MCF 10A (cell line): ENCODE results near the gene SSBP3. TPM values are rescaled to one million over a fixed set of nuclear protein-coding genes. Genes with fewer than 3 reads are reported as not detected.

Source experiments
- BruUV-seq: library from RNA; stranded (reverse); fragments of 400-500 nt; replicated peaks from 2 replicates; lab custom pipeline; 2021; lab: Mats Ljungman, UMichigan
- CTCF ChIA-PET: fragments of 300-600 bp; sonication (Branson Sonifier 250); formaldehyde crosslinking; extraction: SDS; loops from one replicate; lab custom pipeline; 2021; ENCODE audit warnings: antibody characterized with exemption, inconsistent platforms; lab: Yijun Ruan, JAX
- POLR2A ChIA-PET: fragments of 300-600, 350-650 bp; sonication (Branson Sonifier 250); formaldehyde crosslinking; extraction: SDS; loops from one replicate; lab custom pipeline; 2020; ENCODE audit warnings: antibody characterized with exemption, inconsistent platforms; lab: Yijun Ruan, JAX
- DNase-seq: peaks from one replicate; pipeline ENCODE4 v3.0.0-alpha.2; 2018; ENCODE audit not compliant: unreplicated experiment
- H3K27ac Mint-ChIP-seq: one replicate; pipeline ENCODE4 v1.8.0; 2022; ENCODE audit warnings: mild to moderate bottlenecking, low read depth, mixed read lengths; ENCODE audit not compliant: unreplicated experiment
- H3K27me3 Mint-ChIP-seq: one replicate; pipeline ENCODE4 v1.8.0; 2022; ENCODE audit warnings: mixed read lengths; ENCODE audit not compliant: insufficient read depth, unreplicated experiment
- H3K36me3 Mint-ChIP-seq: one replicate; pipeline ENCODE4 v1.8.0; 2022; ENCODE audit warnings: mild to moderate bottlenecking, moderate library complexity, mixed read lengths; ENCODE audit not compliant: insufficient read depth, unreplicated experiment
- H3K4me1 Mint-ChIP-seq: one replicate; pipeline ENCODE4 v1.8.0; 2022; ENCODE audit warnings: mixed read lengths; ENCODE audit not compliant: insufficient read depth, unreplicated experiment
- H3K4me3 Mint-ChIP-seq: one replicate; pipeline ENCODE4 v1.8.0; 2022; ENCODE audit warnings: mild to moderate bottlenecking, moderate library complexity, mixed read lengths; ENCODE audit not compliant: unreplicated experiment
- H3K9me3 Mint-ChIP-seq: one replicate; pipeline ENCODE4 v1.8.0; 2022; ENCODE audit warnings: mixed read lengths; ENCODE audit not compliant: unreplicated experiment
- intact Hi-C: fragments of 100-400 bp; cut with micrococcal nuclease; formaldehyde crosslinking; loops from 2 replicates; pipeline ENCODE4 v1.14.1; 2022
- total RNA-seq: library from RNA; stranded (reverse); gene quantifications from 2 replicates; pipeline ENCODE4 v1.2.3, GENCODE V29; 2022
- TF ChIP-seq, protein P1 (sequence below): fragments of 200-600 bp; IDR thresholded peaks from one replicate; pipeline ENCODE4 v1.8.0; 2022; ENCODE audit warnings: antibody characterized with exemption, mild to moderate bottlenecking; ENCODE audit not compliant: unreplicated experiment

Gene SSBP3
- total RNA-seq, 1 experiment from 2014 or later: 8.6 TPM

DNA sequence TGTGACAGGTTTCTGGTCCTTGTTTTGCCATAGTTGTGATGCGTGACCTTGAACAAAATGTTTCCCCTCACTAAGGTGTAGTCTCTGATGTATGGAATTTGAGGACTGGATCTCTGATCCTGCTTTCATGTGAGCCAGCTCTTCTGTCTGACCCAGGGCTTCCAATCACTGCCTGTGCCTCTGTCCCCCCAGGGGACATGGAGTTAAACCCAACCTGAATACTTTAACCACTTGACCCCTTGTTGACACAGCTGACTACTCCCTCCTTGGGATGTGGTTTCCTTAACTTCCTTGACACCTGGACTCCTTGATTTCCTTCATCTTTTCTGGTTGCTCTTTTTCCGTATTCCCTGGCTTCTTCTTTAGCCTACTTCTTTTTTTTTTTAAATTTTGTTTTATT is 36.0 kb upstream of the SSBP3 start:
- Mint-ChIP-seq H3K4me3 (no peak overlapping the region), H3K36me3 (no peaks in the 10 kb centered on the region), H3K9me3 (no peaks in the 10 kb centered on the region), H3K4me1 (no peaks in the 10 kb centered on the region), H3K27me3 (peaks cover 13% of the 10 kb centered on the region), H3K27ac (no peak overlapping the region)
- TF ChIP-seq, protein P1, sequence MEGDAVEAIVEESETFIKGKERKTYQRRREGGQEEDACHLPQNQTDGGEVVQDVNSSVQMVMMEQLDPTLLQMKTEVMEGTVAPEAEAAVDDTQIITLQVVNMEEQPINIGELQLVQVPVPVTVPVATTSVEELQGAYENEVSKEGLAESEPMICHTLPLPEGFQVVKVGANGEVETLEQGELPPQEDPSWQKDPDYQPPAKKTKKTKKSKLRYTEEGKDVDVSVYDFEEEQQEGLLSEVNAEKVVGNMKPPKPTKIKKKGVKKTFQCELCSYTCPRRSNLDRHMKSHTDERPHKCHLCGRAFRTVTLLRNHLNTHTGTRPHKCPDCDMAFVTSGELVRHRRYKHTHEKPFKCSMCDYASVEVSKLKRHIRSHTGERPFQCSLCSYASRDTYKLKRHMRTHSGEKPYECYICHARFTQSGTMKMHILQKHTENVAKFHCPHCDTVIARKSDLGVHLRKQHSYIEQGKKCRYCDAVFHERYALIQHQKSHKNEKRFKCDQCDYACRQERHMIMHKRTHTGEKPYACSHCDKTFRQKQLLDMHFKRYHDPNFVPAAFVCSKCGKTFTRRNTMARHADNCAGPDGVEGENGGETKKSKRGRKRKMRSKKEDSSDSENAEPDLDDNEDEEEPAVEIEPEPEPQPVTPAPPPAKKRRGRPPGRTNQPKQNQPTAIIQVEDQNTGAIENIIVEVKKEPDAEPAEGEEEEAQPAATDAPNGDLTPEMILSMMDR: no peak
- BruUV-seq: no TSS peak
- intact Hi-C loops: no loop called here
- ChIA-PET POLR2A (interaction anchor here (0.6 kb wide), 1 partner anchor 477 kb away, joined by 3 read pairs; no protein-coding TSS in a partner anchor), CTCF (interaction anchor here (0.7 kb wide), 1 partner anchor 406 kb away, joined by 3 read pairs; no protein-coding TSS in a partner anchor)
- no peak for DNase-seq

DNA sequence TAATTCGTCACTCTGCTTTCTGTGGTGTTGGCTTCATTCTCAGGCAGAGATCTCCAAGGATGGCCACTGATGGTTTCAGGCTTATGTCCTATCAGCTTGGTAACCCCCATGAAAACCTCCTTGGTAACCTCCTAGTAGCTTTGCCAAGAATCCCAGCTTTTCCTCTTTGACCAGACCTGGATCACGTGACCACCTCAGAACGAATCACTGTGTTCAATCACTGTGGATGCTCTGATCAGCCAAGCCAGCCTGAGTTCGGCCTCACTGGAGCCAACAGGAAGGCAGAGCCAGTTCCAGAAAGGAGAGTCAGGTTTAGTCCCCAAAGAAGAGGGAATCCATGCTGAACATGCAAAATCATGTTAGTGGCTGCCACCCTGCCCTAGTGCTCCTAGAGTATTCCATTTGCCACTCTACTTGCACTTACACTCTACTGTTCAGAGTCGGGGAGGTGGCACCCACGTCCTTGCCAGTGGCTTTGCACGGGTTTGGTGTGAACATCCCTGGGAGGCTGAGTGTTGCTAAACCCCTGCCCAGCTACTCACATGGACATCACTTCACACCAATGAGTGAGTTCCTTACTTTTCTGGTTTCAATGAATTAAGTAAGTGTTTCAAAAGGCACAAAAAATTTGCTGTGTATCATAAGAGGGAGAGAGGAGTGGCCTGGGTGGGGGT is 33.5 kb upstream of the SSBP3 start:
- no TSS peak for BruUV-seq
- Mint-ChIP-seq H3K4me3 (no peak overlapping the region), H3K27me3 (no peaks in the 10 kb centered on the region), H3K27ac (no peak overlapping the region), H3K9me3 (no peaks in the 10 kb centered on the region), H3K4me1 (no peaks in the 10 kb centered on the region), H3K36me3 (no peaks in the 10 kb centered on the region)
- CTCF ChIA-PET: interaction anchor here (0.6 kb wide), 1 partner anchor 16 kb away, joined by 3 read pairs; no protein-coding TSS in a partner anchor
- DNase-seq: no peak
- TF ChIP-seq, protein P1: no peak
- intact Hi-C loops: no loop called here
- POLR2A ChIA-PET: interaction anchor here (0.6 kb wide), 1 partner anchor 31 kb away, joined by 3 read pairs; no protein-coding TSS in a partner anchor

DNA sequence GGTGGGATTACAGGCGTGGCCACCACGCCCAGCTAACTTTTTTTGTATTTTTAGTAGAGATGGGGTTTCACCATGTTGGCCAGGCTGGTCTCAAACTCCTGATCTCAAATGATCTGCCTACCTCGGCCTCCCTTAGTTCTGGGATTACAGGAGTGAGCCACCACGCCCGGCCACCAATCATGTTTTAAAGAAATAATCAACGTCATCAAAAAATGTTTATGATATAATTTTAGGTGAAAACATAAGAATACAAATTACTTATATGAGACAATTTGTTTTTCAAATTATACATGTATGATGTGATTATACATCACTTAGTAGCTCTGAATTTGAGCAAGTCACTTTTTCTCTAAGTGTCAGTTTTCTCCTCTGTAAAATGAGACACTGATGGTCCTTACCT is 31.6 kb upstream of the SSBP3 start:
- TF ChIP-seq, protein P1: no peak
- no peak overlapping the region for H3K27ac Mint-ChIP-seq
- H3K36me3 Mint-ChIP-seq: no peaks in the 10 kb centered on the region
- no peak for DNase-seq
- intact Hi-C loops: no loop called here
- H3K4me3 Mint-ChIP-seq: no peak overlapping the region
- H3K27me3 Mint-ChIP-seq: no peaks in the 10 kb centered on the region
- H3K9me3 Mint-ChIP-seq: no peaks in the 10 kb centered on the region
- ChIA-PET POLR2A (no interaction called here), CTCF (no interaction called here)
- no peaks in the 10 kb centered on the region for H3K4me1 Mint-ChIP-seq
- no TSS peak for BruUV-seq

DNA sequence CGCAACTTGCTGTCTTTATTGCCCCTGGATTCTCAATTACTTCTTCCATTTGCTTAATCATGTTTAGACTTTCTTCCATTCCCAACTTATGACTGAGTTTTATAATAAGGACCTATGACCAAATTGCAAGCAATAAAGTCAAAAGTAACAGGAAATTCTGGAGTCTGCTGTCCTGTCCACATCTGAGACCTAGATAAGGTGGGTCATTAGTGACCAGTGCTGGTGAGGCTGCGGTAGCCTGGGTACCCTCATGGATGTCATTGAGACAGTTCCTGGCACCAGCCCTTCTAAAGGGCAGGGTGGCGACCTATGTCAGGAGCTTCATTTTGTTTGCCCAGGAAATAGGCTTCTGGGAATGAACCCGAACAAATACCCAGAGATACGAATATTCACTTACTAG is 30.6 kb upstream of the SSBP3 start:
- Mint-ChIP-seq H3K9me3 (no peaks in the 10 kb centered on the region), H3K36me3 (no peaks in the 10 kb centered on the region), H3K4me1 (no peaks in the 10 kb centered on the region), H3K27ac (no peak overlapping the region), H3K27me3 (no peaks in the 10 kb centered on the region), H3K4me3 (no peak overlapping the region)
- CTCF ChIA-PET: no interaction called here
- POLR2A ChIA-PET: no interaction called here
- no TSS peak for BruUV-seq
- no peak for DNase-seq
- TF ChIP-seq, protein P1: no peak
- intact Hi-C loops: no loop called here
